GM21381 (cell line): ENCODE data around the gene TTI1.
"Not testable (repeated sequence)": the region's sequence is repeated elsewhere in the genome, so short reads cannot be mapped to it uniquely, and the experiment has no call there.

Experiments
- ATAC-seq: cut with Tn5 transposase; IDR thresholded peaks from one replicate; pipeline ENCODE4 v1.9.1; 2021; ENCODE audit warnings: mild to moderate bottlenecking, moderate library complexity; ENCODE audit not compliant: unreplicated experiment

Gene TTI1

DNA sequence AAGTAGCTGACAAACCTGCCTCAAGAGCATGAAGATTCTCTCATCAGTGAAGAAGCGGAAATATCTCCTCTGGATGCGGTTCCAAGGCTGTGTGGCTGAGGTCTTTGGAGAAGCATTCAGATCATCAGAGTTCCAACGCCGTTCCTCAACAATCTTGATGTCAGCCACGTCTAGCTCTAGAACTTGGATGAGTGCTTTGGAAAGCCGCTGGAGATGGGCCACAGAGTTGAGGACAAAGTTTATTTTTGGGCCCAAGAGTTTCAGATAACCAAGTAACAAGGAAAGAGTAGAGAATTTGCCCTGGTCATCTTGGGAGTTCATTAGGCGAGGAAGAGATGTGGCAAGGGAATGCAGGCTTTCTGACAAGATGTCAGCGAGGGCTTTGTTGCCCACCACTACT is 20.9 kb downstream of the TTI1 start:
- ATAC-seq: no peak

DNA sequence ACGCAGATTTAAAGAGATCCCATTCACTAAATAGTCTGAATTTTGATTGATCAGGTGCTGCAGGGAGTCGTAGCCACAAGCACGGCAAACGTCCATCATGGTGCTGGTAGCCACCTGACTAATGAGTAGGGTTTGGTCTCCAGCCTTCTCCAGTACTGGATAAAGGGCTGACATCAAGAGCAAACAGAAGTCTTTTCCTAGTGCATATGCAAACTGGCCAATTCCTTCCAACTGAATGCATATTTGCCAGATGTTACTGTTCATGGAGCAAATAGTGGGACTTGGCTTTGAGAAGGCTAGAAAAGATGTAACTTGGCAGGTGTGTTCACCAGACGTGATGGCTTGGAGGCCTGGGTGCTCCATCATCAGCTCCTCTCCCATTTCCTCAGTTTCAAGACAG is 21.6 kb downstream of the TTI1 start:
- ATAC-seq: no peak

DNA sequence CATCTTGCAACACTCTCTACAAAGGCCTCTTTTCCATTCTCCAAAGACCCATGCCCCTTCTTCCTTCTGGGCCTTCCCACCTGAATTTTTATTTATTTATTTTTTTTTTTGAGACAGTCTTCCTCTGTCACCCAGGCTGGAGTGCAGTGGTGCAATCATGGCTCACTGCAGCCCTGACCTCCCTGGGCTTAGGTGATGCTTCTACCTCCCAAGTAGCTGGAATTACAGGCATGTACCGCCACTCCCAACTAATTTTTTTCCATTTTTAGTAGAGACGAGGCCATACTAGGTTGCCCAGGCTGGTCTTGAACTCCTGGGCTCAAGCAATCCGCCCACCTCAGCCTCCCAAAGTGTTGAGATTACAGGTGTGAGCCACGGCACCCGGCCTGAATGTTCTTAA is 23.8 kb downstream of the TTI1 start:
- ATAC-seq: not testable (repeated sequence)

DNA sequence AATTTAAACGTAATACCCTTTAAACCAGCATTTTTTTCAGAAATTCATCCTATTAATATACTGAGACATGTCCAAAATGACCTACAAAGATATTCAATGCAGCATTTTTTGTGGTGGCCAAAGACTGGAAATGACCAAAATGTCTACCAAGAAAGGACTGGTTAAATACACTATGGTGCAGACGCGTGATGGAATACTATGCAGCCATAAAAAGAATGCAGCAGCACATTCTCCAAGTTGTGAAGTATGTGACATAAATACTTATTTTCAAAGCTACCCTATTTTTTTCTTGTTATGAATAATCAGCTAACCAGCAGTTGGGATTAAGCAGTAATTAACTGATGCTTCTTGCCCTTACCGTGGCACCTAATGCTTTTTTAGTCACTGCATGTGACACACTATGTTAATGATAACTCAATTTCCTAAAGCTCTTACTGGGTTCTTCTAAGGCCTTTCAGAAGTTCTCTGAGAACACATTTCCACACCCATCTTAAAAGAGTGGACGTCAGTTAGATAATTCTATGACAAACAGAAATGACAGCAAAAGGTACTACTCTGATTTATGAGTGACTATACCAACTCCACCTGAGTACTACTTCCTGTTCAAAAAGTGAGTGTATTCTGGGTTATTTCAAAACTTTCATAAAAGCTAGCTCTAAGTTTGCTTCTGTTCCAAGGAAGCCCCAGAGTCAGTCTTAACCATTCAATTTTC is 24.9 kb downstream of the TTI1 start:
- no peak for ATAC-seq

DNA sequence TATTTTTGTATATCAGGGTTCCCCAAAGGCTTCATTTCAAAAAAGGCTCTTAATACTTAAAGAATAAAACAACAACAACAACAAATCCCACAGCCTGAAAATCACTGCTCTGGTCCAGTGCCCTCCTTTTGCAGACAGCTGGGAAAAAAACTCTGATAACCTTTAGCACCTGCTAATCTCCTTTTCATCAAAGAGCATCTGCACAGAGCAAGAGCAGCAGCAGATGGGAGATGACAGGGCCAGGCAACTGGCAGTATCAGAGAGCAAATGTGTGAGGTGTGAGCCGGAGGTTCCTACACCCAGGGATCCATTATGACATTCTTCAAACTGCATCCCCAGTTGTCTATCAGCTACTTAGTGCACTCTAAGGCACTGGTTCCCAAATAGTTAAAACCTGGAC is 25.7 kb downstream of the TTI1 start:
- no peak for ATAC-seq

GRCh38 chr20:38005903-38006302 is 27.4 kb downstream of the TTI1 start:
- ATAC-seq: no peak

GRCh38 chr20:38004416-38004815 is 28.8 kb downstream of the TTI1 start:
- ATAC-seq: no peak

- ATAC-seq: no peak
These were observed 30.8 kb downstream of the TTI1 start for GRCh38 chr20:38002422-38002821.

DNA sequence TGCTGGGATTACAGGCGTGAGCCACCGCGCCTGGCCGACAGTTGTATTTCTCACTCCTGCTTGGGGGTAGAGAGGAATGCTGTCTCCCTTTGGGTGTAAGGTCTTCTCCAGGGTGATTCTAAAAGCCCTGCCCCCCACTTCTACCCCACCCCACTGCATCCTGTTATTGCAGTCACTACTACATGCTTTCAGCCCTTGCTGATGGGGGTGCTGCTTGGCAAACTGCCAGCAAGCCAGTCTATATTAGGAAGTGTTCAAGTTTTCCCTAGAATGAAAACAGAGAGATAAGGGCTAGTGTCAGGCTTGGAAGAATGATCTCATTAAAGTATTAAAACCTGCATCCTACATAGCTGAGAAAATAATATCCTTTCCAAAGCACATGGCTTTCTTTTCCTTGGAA is 31.3 kb downstream of the TTI1 start:
- ATAC-seq: no peak

- no peak for ATAC-seq
These were observed 31.9 kb downstream of the TTI1 start for GRCh38 chr20:38001173-38001875.

GRCh38 chr20:38000293-38000692 is 33.0 kb downstream of the TTI1 start:
- ATAC-seq: no peak

DNA sequence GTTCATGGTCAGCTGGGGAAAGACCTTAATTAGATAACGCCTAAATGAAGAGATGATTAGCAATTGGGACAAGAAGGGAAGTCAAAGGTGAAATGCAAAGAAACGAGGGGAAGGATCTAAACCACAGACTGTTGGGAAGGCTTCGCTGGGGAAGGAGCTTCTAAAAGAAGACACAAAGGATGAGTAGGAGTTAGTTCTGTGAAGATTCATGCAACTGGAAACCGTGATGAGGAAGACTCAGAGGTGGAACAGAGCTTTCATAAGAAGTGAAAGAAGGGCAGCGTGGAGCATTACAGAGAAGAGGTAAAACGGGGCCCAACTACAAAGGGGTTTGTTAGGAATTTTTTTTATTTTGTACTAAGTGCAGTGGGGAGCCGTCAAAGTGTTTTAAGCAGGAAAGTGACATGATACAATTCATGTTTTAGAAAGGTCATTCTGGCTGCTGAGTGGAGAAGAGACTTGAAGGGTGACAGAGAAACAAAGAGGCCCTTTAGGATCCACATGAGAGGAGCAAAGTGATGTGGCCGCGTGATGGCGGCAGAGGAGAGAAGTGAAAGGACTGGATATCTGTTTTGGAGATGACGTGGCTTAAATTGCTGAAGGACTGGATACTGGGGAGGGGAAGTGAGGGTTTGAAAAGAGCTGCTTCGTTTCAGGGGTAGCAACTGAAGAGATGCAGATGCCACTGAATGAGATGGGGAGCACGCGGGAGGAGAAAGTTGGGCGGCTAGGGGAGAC is 33.6 kb downstream of the TTI1 start:
- ATAC-seq: no peak

- ATAC-seq: no peak
These were observed 35.7 kb downstream of the TTI1 start for GRCh38 chr20:37997516-37997915.

- no peak for ATAC-seq
These were observed 37.2 kb downstream of the TTI1 start for GRCh38 chr20:37995856-37996605.

DNA sequence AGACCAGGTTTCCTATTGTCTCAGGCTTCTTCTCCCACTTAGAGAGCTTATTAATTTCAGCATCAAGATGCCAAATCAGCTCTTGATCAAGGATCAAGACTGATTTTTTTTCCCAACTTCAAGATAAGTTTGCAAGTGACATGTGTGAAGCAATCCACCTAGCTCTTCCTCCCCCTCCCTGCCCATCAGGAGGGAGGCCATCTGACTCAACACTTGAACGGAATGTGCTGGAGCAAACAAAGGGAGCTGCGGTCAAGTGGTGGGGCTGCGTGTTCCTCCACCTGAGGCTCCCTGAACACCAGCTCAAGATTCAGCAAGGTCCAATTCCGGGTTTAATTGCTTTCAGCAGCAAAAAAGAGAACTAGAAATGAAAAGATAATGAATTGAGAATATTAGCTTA is 38.7 kb downstream of the TTI1 start:
- no peak for ATAC-seq

DNA sequence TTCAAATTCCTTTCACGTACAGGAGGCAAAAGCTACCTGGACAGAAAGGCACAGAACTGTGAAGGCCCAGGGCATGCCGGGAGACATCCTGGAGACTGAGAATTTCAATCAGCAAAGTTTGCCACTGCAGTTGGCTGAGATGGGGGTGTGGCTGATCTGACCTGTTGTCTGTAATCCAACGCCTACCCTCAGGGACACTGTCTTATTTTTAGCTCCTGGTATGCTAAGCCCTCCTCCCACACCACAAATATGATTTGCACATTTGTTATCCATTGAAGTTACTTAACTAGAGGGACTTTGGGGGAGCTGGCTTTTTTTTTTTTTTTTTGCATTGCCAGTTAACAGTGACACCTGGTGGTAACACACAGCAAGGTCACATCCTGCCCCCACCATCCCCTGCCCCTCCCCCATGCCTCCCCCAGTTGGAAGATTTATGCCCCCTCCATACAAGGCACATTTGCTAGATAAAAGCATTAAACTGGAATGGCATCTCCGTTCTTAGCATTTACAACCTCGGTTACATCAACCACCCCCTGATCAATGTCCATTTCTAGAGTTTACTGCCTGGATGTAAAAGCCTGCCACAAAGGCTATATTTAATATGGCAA is 40.4 kb downstream of the TTI1 start:
- ATAC-seq: no peak

GRCh38 chr20:37991908-37992307 is 41.3 kb downstream of the TTI1 start:
- ATAC-seq: no peak

- ATAC-seq: no peak
These were observed 41.9 kb downstream of the TTI1 start for GRCh38 chr20:37991157-37991866.

DNA sequence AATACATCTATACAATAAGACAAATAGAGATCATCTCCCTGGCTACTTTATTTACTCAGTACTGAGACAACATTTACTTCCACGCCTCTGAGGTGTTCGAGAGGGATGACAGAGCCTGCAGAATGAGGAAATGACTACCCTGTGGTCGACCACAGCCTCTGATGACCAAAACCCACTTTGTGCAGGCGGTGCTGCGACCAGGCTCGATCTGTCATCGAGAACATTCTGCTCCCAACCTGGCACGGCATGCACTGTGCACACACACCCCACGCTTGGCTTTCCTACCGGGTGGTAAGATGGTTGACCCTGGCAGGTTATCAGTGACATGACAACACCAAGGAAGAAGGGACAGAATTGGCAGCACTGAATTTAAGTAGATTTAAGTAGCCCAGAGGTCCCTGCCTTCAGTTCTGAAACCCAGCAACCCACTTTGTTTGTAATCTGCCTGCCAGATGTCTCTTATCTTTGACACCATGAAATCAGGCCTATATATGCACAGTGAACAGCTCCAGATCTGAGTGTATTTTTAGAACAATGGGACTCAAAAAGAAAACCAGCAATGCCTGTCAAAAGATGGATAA is 42.6 kb downstream of the TTI1 start:
- peak; percentile 88 for ATAC-seq
